ENCODE data around the gene LCN12. TPM values are rescaled to one million over a fixed set of nuclear protein-coding genes. Genes with fewer than 3 reads are reported as not detected.

Gene LCN12
- total RNA-seq, 1 experiment from 2014 or later: 4.2 TPM

DNA sequence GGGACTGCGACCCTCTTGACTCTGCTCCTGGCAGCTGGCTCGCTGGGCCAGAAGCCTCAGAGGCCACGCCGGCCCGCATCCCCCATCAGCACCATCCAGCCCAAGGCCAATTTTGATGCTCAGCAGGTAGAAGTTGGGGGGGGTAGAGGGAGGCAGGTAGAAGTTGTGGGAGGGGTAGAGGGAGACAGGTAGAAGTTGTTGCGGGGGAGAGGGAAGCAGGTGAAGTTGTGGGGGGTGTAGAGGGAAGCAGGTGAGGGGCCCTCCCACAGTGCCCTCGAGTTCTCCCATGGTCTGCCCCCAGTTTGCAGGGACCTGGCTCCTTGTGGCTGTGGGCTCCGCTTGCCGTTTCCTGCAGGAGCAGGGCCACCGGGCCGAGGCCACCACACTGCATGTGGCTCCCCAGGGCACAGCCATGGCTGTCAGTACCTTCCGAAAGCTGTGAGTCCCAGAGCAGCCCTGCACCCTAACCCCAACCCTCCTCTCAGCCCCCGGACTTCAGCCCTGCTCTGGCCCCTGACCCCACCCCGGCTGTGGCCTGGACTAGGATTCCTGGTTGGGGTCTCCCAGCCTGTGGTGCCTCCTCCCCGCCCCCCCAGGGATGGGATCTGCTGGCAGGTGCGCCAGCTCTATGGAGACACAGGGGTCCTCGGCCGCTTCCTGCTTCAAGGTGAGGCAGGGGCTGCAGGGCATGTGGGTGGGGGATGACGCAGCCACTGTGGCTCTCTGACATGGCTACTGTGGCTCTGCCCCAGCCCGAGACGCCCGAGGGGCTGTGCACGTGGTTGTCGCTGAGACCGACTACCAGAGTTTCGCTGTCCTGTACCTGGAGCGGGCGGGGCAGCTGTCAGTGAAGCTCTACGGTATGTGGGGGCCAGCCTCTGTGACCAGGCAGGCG lies 6.5 kb upstream of the LCN12 start:
- ChIA-PET POLR2A (no interaction called here), RAD21 (ENCODE audit: low non-redundant PET in 1 of 2, low total read pairs in 2 of 2, uncharacterized antibody in 2 of 2, unreplicated experiment in 2 of 2) (no interaction called here), CTCF (interaction anchor here (0.6 to 1.4 kb wide), 4 partner anchors 15 to 101 kb away, joined by 3 to 9 read pairs (median 3); no protein-coding TSS in a partner anchor)
- Histone ChIP-seq H3K9ac (ENCODE audit: low read length) (no peak overlapping the region), H3K27ac (ENCODE audit: low read depth, low read length) (peak overlapping the region; percentile 97), H3K36me3 (ENCODE audit: control insufficient read depth in 1 of 2, insufficient read depth in 2 of 2, low read length in 2 of 2) (peaks cover 8 to 12% of the 10 kb centered on the region in 2 experiments; a peak in 3 of 4 replicates), H3K4me1 (ENCODE audit: control insufficient read depth in 1 of 2, insufficient read depth in 2 of 2, low read length in 2 of 2) (peaks cover 25 to 49% of the 10 kb centered on the region in 2 experiments), H3K79me2 (ENCODE audit: insufficient read depth, low read length) (peaks cover 20% of the 10 kb centered on the region), H3K4me3 (replicated peaks in 1 of 2; ENCODE audit: low read depth in 1 of 2, low read length in 2 of 2) (peak overlapping the region in 1 of 2 experiments; percentile 88; a peak in 3 of 4 replicates), H4K20me1 (ENCODE audit: insufficient read depth) (no peaks in the 10 kb centered on the region), H3K4me2 (ENCODE audit: low read length) (peak overlapping the region; percentile 45), H3K9me3 (ENCODE audit: control insufficient read depth in 1 of 2, insufficient read depth in 1 of 2, low read depth in 1 of 2, low read length in 2 of 2) (no peaks in the 10 kb centered on the region), H2AFZ (ENCODE audit: low read depth, low read length, poor library complexity, severe bottlenecking) (no peak overlapping the region), H3K27me3 (ENCODE audit: insufficient read depth, low read length) (no peaks in the 10 kb centered on the region), H3K9me2 (ENCODE audit: insufficient read depth) (no peaks in the 10 kb centered on the region)
- intact Hi-C loops (cut with micrococcal nuclease): loop anchor here (10.0 kb wide), 1 partner anchor 101 kb away; the partner anchor contains the start of genes AJM1 and PHPT1
- no peak for ATAC-seq
- no TSS peak for BruUV-seq (replicated peaks)
- TF ChIP-seq EZH2 (IDR thresholded peaks at IDR 0.05) (no peak), JUND (IDR thresholded peaks at IDR 0.05) (no peak)
- TF ChIP-seq, protein P1, sequence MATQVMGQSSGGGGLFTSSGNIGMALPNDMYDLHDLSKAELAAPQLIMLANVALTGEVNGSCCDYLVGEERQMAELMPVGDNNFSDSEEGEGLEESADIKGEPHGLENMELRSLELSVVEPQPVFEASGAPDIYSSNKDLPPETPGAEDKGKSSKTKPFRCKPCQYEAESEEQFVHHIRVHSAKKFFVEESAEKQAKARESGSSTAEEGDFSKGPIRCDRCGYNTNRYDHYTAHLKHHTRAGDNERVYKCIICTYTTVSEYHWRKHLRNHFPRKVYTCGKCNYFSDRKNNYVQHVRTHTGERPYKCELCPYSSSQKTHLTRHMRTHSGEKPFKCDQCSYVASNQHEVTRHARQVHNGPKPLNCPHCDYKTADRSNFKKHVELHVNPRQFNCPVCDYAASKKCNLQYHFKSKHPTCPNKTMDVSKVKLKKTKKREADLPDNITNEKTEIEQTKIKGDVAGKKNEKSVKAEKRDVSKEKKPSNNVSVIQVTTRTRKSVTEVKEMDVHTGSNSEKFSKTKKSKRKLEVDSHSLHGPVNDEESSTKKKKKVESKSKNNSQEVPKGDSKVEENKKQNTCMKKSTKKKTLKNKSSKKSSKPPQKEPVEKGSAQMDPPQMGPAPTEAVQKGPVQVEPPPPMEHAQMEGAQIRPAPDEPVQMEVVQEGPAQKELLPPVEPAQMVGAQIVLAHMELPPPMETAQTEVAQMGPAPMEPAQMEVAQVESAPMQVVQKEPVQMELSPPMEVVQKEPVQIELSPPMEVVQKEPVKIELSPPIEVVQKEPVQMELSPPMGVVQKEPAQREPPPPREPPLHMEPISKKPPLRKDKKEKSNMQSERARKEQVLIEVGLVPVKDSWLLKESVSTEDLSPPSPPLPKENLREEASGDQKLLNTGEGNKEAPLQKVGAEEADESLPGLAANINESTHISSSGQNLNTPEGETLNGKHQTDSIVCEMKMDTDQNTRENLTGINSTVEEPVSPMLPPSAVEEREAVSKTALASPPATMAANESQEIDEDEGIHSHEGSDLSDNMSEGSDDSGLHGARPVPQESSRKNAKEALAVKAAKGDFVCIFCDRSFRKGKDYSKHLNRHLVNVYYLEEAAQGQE (IDR thresholded peaks at IDR 0.05; ENCODE audit: low read depth): no peak
- DNase-seq (ENCODE audit: low read depth, low spot score): no peak
